T-helper 9 cell (primary cell): Measurements from ENCODE around the gene ALX4.

Source experiments
- DNase-seq: peaks from one replicate; pipeline ENCODE4 v3.0.0-alpha.2; 2020

Gene ALX4

GRCh38 chr11:44290208-44290607, 19.7 kb downstream of the ALX4 start:
- no peak for DNase-seq

- DNase-seq = no peak
These were observed 21.8 kb downstream of the ALX4 start for GRCh38 chr11:44288133-44288526.

- DNase-seq = no peak
These were observed 23.0 kb downstream of the ALX4 start for GRCh38 chr11:44286911-44287310.

GRCh38 chr11:44286268-44286880, 23.6 kb downstream of the ALX4 start:
- DNase-seq = peak; percentile 46

- no peak for DNase-seq
These were observed 24.2 kb downstream of the ALX4 start for GRCh38 chr11:44285756-44286155.

- DNase-seq = no peak
These were observed 27.3 kb downstream of the ALX4 start for GRCh38 chr11:44282620-44283019.

GRCh38 chr11:44281151-44281550, 28.8 kb downstream of the ALX4 start:
- DNase-seq = no peak

- no peak for DNase-seq
These were observed 29.7 kb downstream of the ALX4 start for GRCh38 chr11:44280257-44280656.

GRCh38 chr11:44279483-44279882, 30.5 kb downstream of the ALX4 start:
- no peak for DNase-seq

GRCh38 chr11:44277196-44278090, 32.5 kb downstream of the ALX4 start:
- DNase-seq = no peak

GRCh38 chr11:44275961-44276550, 33.9 kb downstream of the ALX4 start:
- DNase-seq = no peak

GRCh38 chr11:44275241-44275640, 34.7 kb downstream of the ALX4 start:
- DNase-seq = no peak

GRCh38 chr11:44274404-44274803, 35.5 kb downstream of the ALX4 start:
- no peak for DNase-seq

GRCh38 chr11:44271286-44271685, 38.7 kb downstream of the ALX4 start:
- DNase-seq = no peak

- DNase-seq = no peak
These were observed 39.3 kb downstream of the ALX4 start for GRCh38 chr11:44270403-44271273.

GRCh38 chr11:44269369-44270351, 40.3 kb downstream of the ALX4 start:
- no peak for DNase-seq

- no peak for DNase-seq
These were observed 41.3 kb downstream of the ALX4 start for GRCh38 chr11:44268614-44269080.

GRCh38 chr11:44267750-44268613, 42.0 kb downstream of the ALX4 start:
- no peak for DNase-seq

- DNase-seq = no peak
These were observed 42.8 kb downstream of the ALX4 start for GRCh38 chr11:44267006-44267749.
